Esophagus squamous epithelium (tissue), 5 donors: ENCODE data around the gene LCP1. TPM values are rescaled to one million over a fixed set of nuclear protein-coding genes. Genes with fewer than 3 reads are reported as not detected.

Experiments used
- DNase-seq: peaks from one replicate; lab custom pipeline; 2025; lab: John Stamatoyannopoulos, UW
- H3K27ac ChIP-seq, 4 donors: fragments of 200-600 bp; sonication (generic); one replicate each; pipeline ENCODE4 v1.5.1; 2016 to 2019; ENCODE audit warnings: mild to moderate bottlenecking in 1 of 4
- H3K27me3 ChIP-seq, 4 donors: fragments of 200-600 bp; sonication (generic); 1 replicate in 3 of 4; 2 replicates in 1 of 4; pipeline versions ENCODE4 v1.5.1 to v1.6.0; 2017 to 2021; ENCODE audit warnings: antibody characterized with exemption in 1 of 4
- H3K36me3 ChIP-seq, 3 donors: fragments of 200-600 bp; sonication (generic); one replicate each; pipeline ENCODE4 v1.5.1; 2016 to 2019
- H3K4me1 ChIP-seq, 3 donors: fragments of 200-600 bp; sonication (generic); one replicate each; pipeline ENCODE4 v1.5.1; 2017 to 2019
- H3K4me3 ChIP-seq, 4 donors: fragments of 200-600 bp; sonication (generic); 1 replicate in 3 of 4; 2 replicates in 1 of 4; pipeline ENCODE4 v1.5.1; 2016 to 2019; ENCODE audit warnings: mild to moderate bottlenecking in 2 of 4, moderate library complexity in 1 of 4
- H3K9me3 ChIP-seq, 3 donors: fragments of 200-600 bp; sonication (generic); one replicate each; pipeline ENCODE4 v1.5.1; 2016 to 2019
- CTCF ChIP-seq, 6 experiments: fragments of 450-650 bp in 4 of 6; fragments of 200-600 bp in 2 of 6; sonication (generic) in 2 of 6; IDR thresholded peaks; one replicate each; pipeline ENCODE4 v1.5.1; 2016 to 2019; ENCODE audit warnings: antibody characterized with exemption in 6 of 6, mild to moderate bottlenecking in 4 of 6, moderate library complexity in 4 of 6
- POLR2A ChIP-seq, 4 donors: fragments of 450-650 bp; IDR thresholded peaks; one replicate each; pipeline ENCODE4 v1.6.1; 2017; ENCODE audit warnings: antibody characterized with exemption in 4 of 4, mild to moderate bottlenecking in 4 of 4, moderate library complexity in 3 of 4
- WGBS, 2 donors: methylation state at CpG; one replicate each; pipeline ENCODE4 v1.1.5; 2018; 5-methylcytosine and 5-hydroxymethylcytosine counted together
- intact Hi-C: fragments of 100-400 bp; cut with DNase I; formaldehyde crosslinking; loops from one replicate; pipeline ENCODE4 v1.15.0; 2022
- total RNA-seq, 4 donors: library from RNA; depleted of rRNA; stranded (reverse); fragments of >200 nt; gene quantifications; one replicate each; pipeline ENCODE4 v1.1.0, GENCODE V29; 2016
- donor health status: DM: yes; HTN: yes; CAD: no.

Gene LCP1
- total RNA-seq, 4 donors from 2014 or later = 8.7 to 33.9 (median 21.9) TPM

DNA sequence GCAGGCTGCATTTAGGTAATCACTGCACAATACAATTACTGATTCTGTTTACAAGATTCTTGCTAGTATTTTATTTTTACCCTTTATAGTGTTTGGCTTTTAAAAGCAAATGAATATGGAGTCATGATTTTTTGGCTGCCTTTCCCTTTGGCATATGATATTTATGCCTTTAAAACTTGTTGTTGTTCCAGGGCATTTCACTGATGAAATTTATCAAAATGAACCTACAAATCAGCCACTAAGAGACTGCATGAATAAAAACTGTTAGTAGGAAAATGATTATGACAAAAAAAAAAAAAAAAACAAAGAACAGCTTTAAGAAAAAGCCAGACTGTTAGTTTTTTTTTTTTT lies 79.7 kb downstream of the LCP1 start:
- Histone ChIP-seq H3K4me3 (no peak overlapping the region), H3K36me3 (no peaks in the 10 kb centered on the region), H3K4me1 (no peaks in the 10 kb centered on the region), H3K27me3 (no peaks in the 10 kb centered on the region), H3K9me3 (no peaks in the 10 kb centered on the region), H3K27ac (no peak overlapping the region)
- no peak for DNase-seq
- intact Hi-C loops = no loop called here
- no peak for TF ChIP-seq CTCF (IDR thresholded peaks at IDR 0.05)
- TF ChIP-seq POLR2A (IDR thresholded peaks at IDR 0.05) = no peak

DNA sequence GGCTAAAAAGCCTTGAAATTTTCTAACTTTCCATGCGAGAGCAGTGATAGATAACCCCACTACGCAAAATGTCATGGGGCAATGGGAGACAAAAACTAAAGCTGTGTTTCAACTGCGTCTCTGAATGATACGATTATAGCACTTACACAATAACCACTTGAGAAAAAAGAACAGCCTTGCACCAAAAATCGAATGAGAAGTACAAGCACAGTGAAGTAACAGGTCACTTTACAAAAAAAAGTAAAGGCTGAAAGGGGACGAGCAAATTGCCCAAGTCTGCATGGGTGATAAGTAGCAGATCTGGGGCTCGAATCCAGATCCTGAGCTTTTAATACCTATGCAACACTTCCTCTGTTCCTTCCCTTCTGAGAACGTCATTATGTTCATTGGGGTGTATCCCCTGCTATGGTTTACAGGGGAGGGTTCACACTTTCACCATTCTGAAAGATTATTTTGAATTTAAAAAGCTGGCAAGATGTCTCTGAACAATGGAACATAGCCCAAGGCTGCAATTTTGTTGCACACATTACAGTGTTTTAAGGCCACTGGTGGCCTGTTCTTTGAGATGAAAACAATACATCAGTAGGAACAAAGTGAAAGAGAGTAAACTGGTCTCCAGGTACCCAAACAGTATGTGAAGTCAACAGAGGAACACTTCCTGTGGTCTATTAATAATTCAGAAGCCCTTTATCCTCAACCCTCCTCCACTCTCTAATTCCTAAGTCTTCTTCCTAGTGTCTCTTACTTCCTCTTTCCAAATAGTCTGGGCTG lies 80.3 kb downstream of the LCP1 start:
- intact Hi-C loops = no loop called here
- WGBS, 2 donors = 62 to 71% methylated on average over 8 of the region's 8 CpGs
- DNase-seq = no peak
- Histone ChIP-seq H3K27ac (no peak overlapping the region), H3K36me3 (no peaks in the 10 kb centered on the region), H3K27me3 (no peaks in the 10 kb centered on the region), H3K9me3 (no peaks in the 10 kb centered on the region), H3K4me1 (no peaks in the 10 kb centered on the region), H3K4me3 (no peak overlapping the region)
- TF ChIP-seq CTCF (IDR thresholded peaks at IDR 0.05) (no peak), POLR2A (IDR thresholded peaks at IDR 0.05) (no peak)

GRCh38 chr13:46101002-46101401 lies 81.0 kb downstream of the LCP1 start:
- no peak for DNase-seq
- TF ChIP-seq CTCF (IDR thresholded peaks at IDR 0.05) = no peak
- TF ChIP-seq POLR2A (IDR thresholded peaks at IDR 0.05) = no peak
- no peaks in the 10 kb centered on the region for H3K9me3 ChIP-seq
- WGBS, 2 donors = 73 to 77% methylated on average over 4 of the region's 4 CpGs
- no peak overlapping the region for H3K4me3 ChIP-seq
- no peaks in the 10 kb centered on the region for H3K36me3 ChIP-seq
- H3K27ac ChIP-seq = no peak overlapping the region
- no peaks in the 10 kb centered on the region for H3K27me3 ChIP-seq
- H3K4me1 ChIP-seq = no peaks in the 10 kb centered on the region
- intact Hi-C loops = no loop called here

DNA sequence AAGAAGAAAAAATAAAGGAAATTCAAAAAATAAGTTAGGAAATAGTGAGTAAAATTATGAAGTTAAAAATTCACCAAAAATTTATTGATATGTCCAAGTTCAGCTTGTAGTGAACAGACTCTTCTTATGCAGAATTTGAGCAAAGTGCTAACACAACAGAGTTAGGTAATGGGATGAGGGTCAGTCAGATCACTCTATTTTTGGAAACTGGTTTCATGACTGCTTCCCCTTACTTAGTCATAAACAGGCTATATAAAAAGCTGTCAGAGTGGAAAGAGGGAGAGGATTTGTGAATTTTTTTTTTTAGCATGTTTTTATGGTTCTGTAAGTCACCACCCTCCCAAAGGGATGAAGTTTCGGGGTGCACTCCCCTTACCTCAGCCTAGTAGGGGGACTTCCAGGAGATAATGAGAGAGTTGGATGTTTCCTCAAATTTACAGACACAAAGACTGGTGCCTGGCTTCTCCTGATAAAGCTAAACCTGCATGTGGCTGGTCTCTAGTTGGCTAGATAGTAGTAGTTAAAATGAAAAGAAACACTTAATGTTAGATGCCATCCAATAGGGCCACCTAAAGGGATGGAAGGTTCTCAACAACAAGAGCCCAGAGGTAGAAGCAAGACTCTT lies 81.7 kb downstream of the LCP1 start:
- H3K9me3 ChIP-seq = no peaks in the 10 kb centered on the region
- no peak for TF ChIP-seq POLR2A (IDR thresholded peaks at IDR 0.05)
- no peak for TF ChIP-seq CTCF (IDR thresholded peaks at IDR 0.05)
- no peak for DNase-seq
- H3K4me3 ChIP-seq = no peak overlapping the region
- 56 to 92% methylated on average over 1 of the region's 1 CpG for WGBS, 2 donors
- no peaks in the 10 kb centered on the region for H3K4me1 ChIP-seq
- no peaks in the 10 kb centered on the region for H3K36me3 ChIP-seq
- no peak overlapping the region for H3K27ac ChIP-seq
- H3K27me3 ChIP-seq = peaks cover 0 to 5% (median 0%) of the 10 kb centered on the region in 4 donors
- intact Hi-C loops = no loop called here

GRCh38 chr13:46097663-46098062 lies 84.3 kb downstream of the LCP1 start:
- H3K9me3 ChIP-seq = no peaks in the 10 kb centered on the region
- H3K4me3 ChIP-seq = no peak overlapping the region
- DNase-seq = no peak
- H3K27me3 ChIP-seq = peaks cover 0 to 14% (median 0%) of the 10 kb centered on the region in 4 donors
- 91% methylated on average over 4 of the region's 4 CpGs for WGBS, 2 donors
- intact Hi-C loops = no loop called here
- no peak for TF ChIP-seq POLR2A (IDR thresholded peaks at IDR 0.05)
- no peaks in the 10 kb centered on the region for H3K36me3 ChIP-seq
- H3K4me1 ChIP-seq = no peaks in the 10 kb centered on the region
- H3K27ac ChIP-seq = no peak overlapping the region
